ENCODE results near the gene CREBBP. TPM values are rescaled to one million over a fixed set of nuclear protein-coding genes. Genes with fewer than 3 reads are reported as not detected.

Gene CREBBP
- total RNA-seq, 1 donor from 2014 or later = 131 TPM

- Mint-ChIP-seq H3K9me3 (peaks cover 2% of the 10 kb centered on the region), H3K4me1 (peaks cover 33% of the 10 kb centered on the region), H3K27ac (no peak overlapping the region), H3K4me3 (no peak overlapping the region), H3K27me3 (no peaks in the 10 kb centered on the region), H3K36me3 (ENCODE audit: low read depth) (peaks cover 51% of the 10 kb centered on the region)
- ATAC-seq (ENCODE audit: low read depth) (no peak), DNase-seq (no peak)
- intact Hi-C loops (cut with micrococcal nuclease) = no loop called here
- ChIA-PET POLR2A (no interaction called here), CTCF (no interaction called here)
- TF ChIP-seq, protein P1, sequence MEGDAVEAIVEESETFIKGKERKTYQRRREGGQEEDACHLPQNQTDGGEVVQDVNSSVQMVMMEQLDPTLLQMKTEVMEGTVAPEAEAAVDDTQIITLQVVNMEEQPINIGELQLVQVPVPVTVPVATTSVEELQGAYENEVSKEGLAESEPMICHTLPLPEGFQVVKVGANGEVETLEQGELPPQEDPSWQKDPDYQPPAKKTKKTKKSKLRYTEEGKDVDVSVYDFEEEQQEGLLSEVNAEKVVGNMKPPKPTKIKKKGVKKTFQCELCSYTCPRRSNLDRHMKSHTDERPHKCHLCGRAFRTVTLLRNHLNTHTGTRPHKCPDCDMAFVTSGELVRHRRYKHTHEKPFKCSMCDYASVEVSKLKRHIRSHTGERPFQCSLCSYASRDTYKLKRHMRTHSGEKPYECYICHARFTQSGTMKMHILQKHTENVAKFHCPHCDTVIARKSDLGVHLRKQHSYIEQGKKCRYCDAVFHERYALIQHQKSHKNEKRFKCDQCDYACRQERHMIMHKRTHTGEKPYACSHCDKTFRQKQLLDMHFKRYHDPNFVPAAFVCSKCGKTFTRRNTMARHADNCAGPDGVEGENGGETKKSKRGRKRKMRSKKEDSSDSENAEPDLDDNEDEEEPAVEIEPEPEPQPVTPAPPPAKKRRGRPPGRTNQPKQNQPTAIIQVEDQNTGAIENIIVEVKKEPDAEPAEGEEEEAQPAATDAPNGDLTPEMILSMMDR (IDR thresholded peaks at IDR 0.05) = no peak
These were observed 45.4 kb downstream of the CREBBP start for GRCh38 chr16:3835089-3835602.

DNA sequence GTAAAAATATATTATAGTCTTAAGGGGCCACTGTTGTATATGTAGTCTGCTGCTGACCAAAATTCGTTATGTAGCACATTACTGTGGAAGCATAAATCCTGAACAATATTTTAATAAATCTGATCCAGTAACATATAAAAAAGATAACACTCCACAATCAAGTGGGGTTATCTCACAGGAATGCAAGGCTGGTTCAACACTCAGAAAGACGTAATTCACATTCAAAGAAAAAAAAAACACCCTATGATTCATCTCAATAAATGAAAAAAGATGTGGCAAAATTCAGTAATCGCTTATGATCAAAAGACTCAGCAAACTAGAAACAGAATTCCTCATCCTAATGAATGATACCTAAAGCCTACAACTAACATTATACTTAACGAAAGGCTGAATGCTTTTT lies 47.8 kb downstream of the CREBBP start:
- Mint-ChIP-seq H3K27me3 (no peaks in the 10 kb centered on the region), H3K9me3 (peaks cover 2% of the 10 kb centered on the region), H3K27ac (no peak overlapping the region), H3K4me3 (no peak overlapping the region), H3K36me3 (ENCODE audit: low read depth) (peaks cover 59% of the 10 kb centered on the region), H3K4me1 (peaks cover 35% of the 10 kb centered on the region)
- no peak for DNase-seq
- ChIA-PET POLR2A (no interaction called here), CTCF (no interaction called here)
- ATAC-seq (ENCODE audit: low read depth) = no peak
- TF ChIP-seq, protein P1 (IDR thresholded peaks at IDR 0.05) = no peak
- intact Hi-C loops (cut with micrococcal nuclease) = loop anchor here (5.0 kb wide), 1 partner anchor 35 kb away; no protein-coding TSS in a partner anchor

GRCh38 chr16:3830625-3831254 lies 49.8 kb downstream of the CREBBP start:
- POLR2A ChIA-PET = no interaction called here
- CTCF ChIA-PET = no interaction called here
- Mint-ChIP-seq H3K9me3 (peaks cover 2% of the 10 kb centered on the region), H3K27ac (no peak overlapping the region), H3K4me3 (no peak overlapping the region), H3K4me1 (peaks cover 47% of the 10 kb centered on the region), H3K36me3 (ENCODE audit: low read depth) (peaks cover 60% of the 10 kb centered on the region), H3K27me3 (no peaks in the 10 kb centered on the region)
- no peak for DNase-seq
- intact Hi-C loops (cut with micrococcal nuclease) = loop anchor here (5.0 kb wide), 1 partner anchor 33 kb away; no protein-coding TSS in a partner anchor
- TF ChIP-seq, protein P1 (IDR thresholded peaks at IDR 0.05) = no peak
- ATAC-seq (ENCODE audit: low read depth) = no peak

DNA sequence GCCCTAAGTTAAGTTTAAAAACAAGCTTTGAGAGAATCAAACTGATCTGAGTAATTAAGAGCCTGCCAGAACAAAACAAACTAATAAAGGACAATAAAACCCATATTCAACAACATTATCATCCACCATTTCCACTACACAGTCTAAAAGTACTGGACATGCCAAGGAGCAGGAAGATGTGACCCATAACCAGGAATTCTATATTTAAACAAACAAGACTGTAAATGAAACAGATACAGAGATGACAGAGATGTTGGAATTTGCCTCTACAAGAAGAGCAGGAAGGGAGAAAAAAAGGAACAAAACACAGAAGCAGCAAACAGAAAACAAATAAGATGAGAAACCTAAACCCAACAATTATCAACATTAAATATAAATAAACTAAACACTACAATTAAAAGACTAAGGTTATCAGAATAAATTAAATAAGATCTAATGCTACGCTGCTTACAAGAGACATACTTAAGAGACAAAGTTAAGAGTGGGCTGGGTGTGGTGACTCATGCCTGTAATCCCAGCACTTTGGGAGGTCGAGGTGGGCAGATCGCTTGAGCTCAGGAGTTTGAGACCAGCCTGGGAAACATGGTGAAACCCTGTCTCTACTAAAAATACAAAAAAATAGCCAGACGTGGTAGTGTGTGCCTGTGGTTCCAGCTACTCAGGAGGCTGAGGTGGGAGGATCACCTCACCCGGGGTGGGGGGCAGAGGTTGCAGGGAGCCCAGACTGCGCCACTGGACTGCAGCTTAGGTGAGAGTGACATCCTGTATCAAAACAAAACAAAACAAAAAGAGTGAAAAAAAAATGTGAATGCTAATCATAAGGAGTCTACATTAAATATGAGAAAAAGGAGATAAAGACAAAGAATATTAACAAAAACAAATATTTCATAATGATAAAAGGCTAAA lies 50.6 kb downstream of the CREBBP start:
- TF ChIP-seq, protein P1 (IDR thresholded peaks at IDR 0.05) = no peak
- ChIA-PET CTCF (no interaction called here), POLR2A (no interaction called here)
- Mint-ChIP-seq H3K27ac (no peak overlapping the region), H3K27me3 (no peaks in the 10 kb centered on the region), H3K4me1 (peaks cover 56% of the 10 kb centered on the region), H3K9me3 (peaks cover 2% of the 10 kb centered on the region), H3K4me3 (no peak overlapping the region), H3K36me3 (ENCODE audit: low read depth) (peaks cover 59% of the 10 kb centered on the region)
- intact Hi-C loops (cut with micrococcal nuclease) = loop anchor here (5.0 kb wide), 1 partner anchor 33 kb away; no protein-coding TSS in a partner anchor
- DNase-seq (no peak), ATAC-seq (ENCODE audit: low read depth) (no peak)

DNA sequence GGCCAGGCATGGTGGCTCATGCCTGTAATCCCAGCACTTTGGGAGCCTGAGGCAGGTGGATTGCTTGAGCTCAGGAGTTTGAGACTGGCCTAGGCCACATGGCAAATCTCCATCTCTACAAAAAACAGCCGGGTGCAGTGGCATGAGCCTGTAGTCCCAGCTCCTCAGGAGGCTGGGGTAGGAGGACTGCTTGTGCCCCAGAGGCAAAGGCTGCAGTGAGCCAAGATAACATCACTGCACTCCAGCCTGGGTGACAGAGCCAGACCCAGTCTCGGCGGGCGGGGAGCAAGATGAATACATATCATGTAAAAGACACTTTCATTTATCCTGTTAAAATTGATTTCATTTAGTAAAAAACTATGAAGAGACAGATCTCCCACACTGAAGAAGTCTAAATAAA lies 54.6 kb downstream of the CREBBP start:
- ATAC-seq (ENCODE audit: low read depth) = no peak
- Mint-ChIP-seq H3K4me1 (peaks cover 76% of the 10 kb centered on the region), H3K27me3 (no peaks in the 10 kb centered on the region), H3K27ac (no peak overlapping the region), H3K36me3 (ENCODE audit: low read depth) (peaks cover 28% of the 10 kb centered on the region), H3K9me3 (no peaks in the 10 kb centered on the region), H3K4me3 (no peak overlapping the region)
- DNase-seq = no peak
- POLR2A ChIA-PET = no interaction called here
- TF ChIP-seq, protein P1 (IDR thresholded peaks at IDR 0.05) = no peak
- intact Hi-C loops (cut with micrococcal nuclease) = no loop called here
- CTCF ChIA-PET = no interaction called here

All from activated B cell treated with CpG ODN at 0.5 μM for 24 hours (primary cell).